ENCODE measurements around the gene GGCT.

The GGCT gene

DNA sequence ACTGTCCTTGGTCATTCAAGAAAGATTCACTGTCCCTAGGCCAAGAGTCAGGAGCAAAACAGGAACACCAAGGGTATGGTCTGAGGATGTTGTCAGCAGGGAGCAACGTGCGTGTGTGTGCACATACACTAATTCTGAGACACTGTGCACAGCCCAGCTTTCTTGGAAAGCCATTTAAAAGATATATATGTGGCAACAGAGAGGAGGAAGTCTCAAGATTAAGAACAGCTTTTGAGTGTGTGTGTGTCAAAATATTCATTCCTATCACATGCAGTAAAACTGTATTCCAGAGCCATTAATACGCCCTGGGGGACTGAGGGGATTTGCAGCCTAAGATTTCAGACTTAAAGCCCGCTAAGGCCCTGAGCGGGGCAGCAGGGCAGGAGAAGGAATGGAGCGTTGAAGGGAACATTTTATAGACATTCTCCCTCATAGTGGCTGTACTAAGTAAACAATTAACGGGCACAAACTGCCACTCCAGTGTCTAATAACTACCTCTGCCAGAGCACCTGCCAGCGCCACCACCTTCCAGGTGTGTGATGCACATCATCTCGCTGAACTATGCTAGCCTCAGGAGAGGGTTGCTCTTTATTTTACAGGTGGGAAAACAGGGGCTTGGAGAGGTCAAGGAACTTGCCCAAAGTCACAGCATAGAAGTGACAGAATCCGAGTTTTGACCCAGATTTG lies 28.0 kb downstream of the GGCT start:
- DNase-seq: no peak

DNA sequence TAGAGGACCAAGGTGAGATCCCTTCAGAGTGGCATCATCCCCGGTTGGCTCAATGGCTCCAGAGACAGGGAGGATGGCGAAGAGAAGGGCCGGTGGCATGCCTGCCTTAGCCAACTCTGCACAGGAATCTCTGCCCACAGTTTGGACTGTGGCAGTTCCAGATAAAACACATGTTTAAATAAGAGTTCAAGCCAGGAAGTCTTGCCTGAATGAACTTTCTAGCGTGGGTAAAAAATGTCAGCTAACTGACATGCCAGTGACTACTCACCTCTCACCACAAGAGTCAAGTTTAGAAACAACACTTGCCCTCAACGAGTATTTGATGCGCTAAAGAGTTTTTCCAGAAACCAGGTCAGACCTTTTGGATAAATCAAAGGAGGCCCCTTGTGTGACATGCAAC lies 29.0 kb downstream of the GGCT start:
- DNase-seq: no peak

GRCh38 chr7:30474893-30475292 lies 29.7 kb downstream of the GGCT start:
- DNase-seq: no peak

GRCh38 chr7:30474485-30474884 lies 30.1 kb downstream of the GGCT start:
- no peak for DNase-seq

GRCh38 chr7:30473903-30474302 lies 30.7 kb downstream of the GGCT start:
- no peak for DNase-seq

- DNase-seq: no peak
These were observed 31.5 kb downstream of the GGCT start for GRCh38 chr7:30472784-30473775.

DNA sequence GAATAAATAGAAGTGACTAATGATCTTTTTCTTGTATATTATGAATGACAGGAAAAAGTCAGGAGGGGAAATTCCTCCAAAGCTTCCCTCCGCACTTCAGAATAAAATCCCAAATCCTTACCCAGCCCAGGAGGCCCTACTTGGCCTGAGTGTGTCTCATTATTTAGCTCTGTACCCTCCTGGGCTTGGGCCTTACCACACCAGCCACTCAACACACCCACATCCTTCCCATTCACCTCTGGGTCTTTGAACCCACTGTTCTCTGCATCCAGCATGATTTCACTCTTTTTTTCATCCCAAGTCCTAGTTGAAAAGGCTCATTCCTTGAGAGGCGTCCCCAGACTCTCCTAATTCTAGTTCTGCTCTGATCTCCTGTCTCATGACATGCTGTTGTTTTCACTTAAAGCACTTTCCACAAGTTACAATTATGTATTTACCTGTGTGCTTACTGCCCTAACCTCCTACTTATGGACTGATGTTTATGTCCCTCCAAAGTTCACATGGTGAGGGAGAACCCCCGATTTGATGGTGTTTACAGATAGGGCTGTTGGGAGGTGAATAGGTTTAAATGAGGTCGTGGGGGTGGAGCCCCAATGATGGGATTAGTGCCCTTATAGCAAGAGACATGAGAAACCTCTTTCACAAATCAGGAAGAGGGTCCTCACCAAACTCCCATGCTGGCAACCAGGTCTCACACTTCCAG lies 32.4 kb downstream of the GGCT start:
- DNase-seq: no peak

DNA sequence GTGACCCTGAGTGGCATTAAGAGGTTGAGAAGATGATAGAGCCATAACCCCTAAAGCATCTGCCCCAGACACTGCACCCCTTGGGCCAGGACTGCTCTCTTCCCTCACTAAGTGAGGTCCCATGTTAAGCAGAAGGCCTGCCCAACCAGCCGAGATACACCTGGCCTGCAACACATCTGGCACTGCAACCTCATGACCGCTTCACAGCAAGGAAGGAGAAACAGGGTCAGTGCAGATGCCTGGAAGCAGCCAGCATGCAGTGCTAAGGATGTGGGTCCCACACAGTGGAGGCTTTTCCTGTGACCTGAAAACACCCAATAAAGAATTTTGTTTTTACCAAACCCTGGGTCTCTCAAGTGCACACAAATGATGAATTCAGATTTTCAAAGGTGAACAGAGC lies 33.4 kb downstream of the GGCT start:
- no peak for DNase-seq

GRCh38 chr7:30470771-30471170 lies 33.9 kb downstream of the GGCT start:
- DNase-seq: peak; percentile 27

- peak; percentile 57 for DNase-seq
These were observed 34.4 kb downstream of the GGCT start for GRCh38 chr7:30470163-30470770.

DNA sequence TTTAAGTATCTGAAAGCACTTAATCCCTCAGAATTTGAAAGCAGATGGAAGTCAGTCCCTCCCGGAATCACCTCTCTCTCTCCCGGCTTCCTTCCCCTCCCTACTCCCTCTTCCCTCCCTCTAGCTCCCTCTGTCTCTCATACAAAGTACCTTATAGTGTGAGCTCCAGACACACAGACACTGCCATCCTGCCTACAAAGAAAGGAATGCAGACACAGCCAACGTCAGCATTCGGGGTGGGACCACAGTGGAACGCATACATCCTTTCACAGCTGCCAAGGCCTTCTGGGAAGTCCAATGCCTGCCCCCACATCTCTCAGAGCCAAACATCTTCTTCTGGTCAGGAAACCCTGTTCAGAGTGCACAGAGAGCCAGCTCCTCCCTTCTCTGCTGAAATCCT lies 35.3 kb downstream of the GGCT start:
- DNase-seq: peak; percentile 77

DNA sequence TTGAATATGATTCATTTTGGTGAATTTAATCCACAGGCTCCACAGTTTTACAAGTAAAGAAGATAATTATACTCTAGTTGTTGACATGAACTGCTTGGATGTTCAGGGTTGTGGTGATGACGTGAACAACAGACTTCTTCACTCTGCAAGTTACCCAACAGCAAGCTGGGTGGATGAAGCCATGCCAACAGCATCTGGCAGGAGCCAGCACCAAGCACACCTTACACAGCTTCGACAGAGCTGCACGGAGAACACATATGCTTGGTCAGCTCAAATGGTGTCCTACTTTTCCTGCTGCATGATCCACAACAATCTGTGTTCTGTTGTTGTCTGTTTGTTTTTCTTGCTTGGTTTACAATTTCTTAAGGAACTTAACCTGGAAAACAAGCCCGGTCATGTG lies 35.8 kb downstream of the GGCT start:
- no peak for DNase-seq

DNA sequence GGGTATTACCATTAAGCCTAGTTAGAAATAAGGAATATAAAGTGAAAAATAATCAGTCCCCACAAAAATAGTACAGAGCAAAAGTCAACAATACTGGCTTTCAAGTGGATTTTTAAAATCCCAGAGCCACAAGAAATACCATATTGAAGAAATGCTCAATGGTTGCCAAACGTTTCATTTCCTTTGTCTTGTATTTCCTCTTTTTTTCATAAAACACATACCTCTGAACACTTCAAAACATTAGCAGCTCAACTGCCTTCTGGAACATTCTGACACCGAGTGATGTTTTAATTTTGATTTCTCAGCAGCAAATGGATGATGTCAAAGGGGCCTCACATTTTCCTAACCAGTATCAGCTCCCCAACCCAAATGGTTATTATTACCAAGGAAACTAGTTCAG lies 36.6 kb downstream of the GGCT start:
- no peak for DNase-seq

DNA sequence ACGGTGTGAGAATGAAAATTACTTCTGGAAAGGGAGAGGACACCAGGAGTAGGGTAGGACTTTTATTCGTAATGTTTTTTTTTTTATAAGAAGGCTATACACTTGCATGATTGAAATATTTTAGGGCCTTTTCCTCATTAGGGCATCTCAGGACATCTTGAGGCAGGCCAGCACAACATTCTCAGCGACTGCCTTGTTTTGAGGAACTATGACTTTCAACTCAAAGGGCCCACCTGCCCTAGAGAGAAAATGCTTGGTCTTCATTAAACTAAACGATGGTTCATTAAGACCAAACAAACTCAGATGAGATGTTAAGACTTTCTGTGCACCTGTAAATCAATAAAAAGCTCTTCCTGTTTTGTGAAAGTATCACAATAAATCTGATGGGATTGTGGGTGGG lies 37.4 kb downstream of the GGCT start:
- DNase-seq: no peak

GRCh38 chr7:30466266-30466665 lies 38.4 kb downstream of the GGCT start:
- DNase-seq: no peak

DNA sequence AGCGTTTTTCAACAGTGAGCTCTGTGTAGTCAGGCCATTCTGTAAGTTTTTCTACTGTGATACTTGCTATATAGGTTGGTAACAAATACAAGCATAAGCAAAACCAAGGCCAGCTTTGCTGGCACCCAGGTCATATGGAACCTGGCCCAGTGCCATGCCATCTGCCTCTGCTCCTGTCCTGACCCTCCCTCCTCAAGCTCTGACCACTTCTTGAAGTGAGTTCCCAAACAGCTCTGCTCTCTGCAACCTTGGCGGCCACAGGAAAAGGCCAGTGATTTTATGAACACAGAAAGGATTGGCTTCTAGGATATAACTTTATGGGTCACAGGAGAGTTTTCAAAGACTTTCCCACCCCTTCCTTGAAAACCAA lies 38.8 kb downstream of the GGCT start:
- DNase-seq: no peak

DNA sequence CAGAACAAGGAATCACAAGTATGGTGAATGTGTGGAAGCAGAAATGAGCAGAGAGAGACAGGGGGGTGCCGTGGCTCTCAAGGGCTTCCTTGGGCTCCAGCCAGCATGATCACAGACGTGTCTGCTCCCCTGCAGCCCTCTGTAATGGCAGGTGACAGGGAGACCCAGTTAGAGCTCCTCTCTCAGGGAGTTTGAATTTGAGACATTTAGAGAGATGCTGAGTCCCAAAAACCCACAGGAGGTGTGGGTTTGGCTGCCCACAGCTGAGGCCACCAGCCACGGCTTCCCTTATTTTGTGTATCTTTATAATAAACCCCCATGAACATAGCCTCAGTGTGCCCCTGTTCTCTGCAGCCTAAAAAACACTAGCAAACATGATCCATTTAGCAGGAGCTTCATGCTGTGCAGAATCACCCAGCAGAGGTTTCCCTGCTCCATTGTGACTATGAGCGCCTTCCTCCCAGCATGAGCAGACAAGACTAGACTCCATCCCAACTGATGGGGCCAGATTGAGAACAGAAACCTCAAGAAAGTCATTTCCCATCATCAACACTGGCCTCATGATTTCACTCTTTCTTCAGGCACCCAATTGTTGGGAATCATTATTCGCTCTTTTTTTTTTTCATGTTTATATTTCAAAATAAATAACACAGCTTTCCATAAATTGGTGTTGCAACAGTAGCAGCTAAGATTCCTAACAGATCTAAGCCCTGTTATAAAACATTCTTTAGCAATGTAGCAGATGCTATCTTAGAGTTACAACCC lies 39.4 kb downstream of the GGCT start:
- DNase-seq: no peak

GRCh38 chr7:30464231-30464671 lies 40.4 kb downstream of the GGCT start:
- DNase-seq: no peak

DNA sequence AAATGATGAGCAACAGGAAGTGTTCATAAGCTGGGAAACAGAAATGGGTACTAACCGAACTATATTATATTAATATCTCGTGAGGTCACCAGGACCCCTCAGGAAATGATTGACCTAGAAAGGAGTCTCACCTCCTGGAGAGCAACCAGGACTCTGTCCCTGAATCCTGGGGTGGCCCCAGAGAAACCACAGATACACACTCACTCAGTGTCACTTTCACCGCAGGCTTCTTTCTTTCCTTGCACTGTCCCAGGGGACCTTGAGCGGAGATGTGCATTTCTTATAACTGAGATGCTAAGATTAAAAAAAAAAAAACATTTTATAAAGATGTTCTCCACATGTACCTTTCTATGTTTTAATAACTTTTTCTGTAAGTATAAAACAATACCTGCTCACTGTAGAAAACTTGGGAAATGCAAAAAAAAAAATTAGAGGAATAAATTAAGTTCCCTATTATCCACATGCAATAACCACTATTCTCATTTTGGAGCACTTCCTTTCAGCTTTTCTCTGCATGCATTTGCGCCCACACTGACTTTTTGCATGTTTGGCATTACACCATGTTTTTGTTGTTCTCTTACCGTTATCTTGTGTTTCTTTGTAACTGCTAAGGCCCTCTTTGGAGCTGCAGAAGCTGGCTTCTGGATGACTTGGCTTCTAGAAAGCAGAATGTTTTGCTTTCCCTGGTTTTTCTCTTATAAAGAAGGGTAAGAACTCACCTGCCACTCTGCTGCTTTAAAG lies 41.1 kb downstream of the GGCT start:
- no peak for DNase-seq

DNA sequence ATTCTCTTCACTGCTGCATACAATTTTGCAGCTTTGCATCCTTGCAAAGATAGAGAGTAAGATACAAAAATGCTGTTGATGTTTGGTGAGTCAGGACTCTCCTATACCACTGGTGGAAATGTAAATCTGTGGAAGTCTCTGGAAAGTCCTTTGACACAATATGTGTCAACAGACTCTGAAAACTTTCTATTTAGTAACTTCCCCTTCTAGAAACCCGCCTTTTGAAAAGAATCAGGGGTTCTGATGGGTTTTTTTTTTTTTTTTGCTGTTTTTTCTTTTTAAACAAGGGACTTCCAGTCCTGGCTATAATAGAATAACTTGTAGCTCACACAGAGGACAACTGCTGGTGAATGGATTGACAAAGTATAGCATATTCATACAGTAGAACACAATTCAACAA lies 42.5 kb downstream of the GGCT start:
- DNase-seq: no peak

DNA sequence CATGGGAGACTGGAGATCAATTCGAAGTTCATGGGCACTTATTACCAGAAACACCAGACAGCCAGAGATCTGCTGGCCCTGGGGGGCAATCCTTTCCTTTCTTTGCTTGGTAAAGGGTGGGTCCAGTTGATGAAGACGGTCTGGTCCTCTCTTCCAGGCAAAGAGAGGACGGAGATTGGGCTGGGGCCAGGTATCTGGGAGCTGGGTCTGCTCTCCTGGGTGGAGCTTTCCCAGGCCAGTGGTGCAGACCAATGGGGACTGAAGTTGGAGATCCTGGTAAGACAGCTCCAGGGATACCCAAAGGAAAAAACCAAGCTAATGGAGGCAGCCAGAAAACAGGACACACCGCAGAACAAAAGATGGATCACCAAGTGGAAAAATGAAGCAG lies 44.4 kb downstream of the GGCT start:
- DNase-seq: no peak
